Cardiac muscle cell (in vitro differentiated cells and primary cell): Measurements from ENCODE around the gene EML4. TPM values are rescaled to one million over a fixed set of nuclear protein-coding genes. Genes with fewer than 3 reads are reported as not detected.
"Not testable (repeated sequence)": the region's sequence is repeated elsewhere in the genome, so short reads cannot be mapped to it uniquely, and the experiment has no call there.

Source experiments
- DNase-seq, 2 donors: peaks; one replicate each; pipeline versions ENCODE4 v3.0.0 to v3.0.0-alpha.2; 2010 to 2017; ENCODE audit warnings: low read depth in 1 of 2, low spot score in 1 of 2
- H3K27ac ChIP-seq: fragments of 200-600 bp; sonication (generic); 2 replicates; pipeline ENCODE4 v1.5.1; 2016
- H3K27me3 ChIP-seq: fragments of 200-600 bp; sonication (generic); 2 replicates; pipeline ENCODE4 v1.6.0; 2016; ENCODE audit warnings: control low read depth
- H3K36me3 ChIP-seq: fragments of 200-600 bp; sonication (generic); 2 replicates; pipeline ENCODE4 v1.5.1; 2016; ENCODE audit warnings: control low read depth
- H3K4me1 ChIP-seq: fragments of 200-600 bp; sonication (generic); 2 replicates; pipeline ENCODE4 v1.8.1; 2017; ENCODE audit warnings: low read depth, mild to moderate bottlenecking, mixed run types
- H3K4me3 ChIP-seq: fragments of 200-600 bp; sonication (generic); 2 replicates; pipeline ENCODE4 v1.5.1; 2016; ENCODE audit warnings: mild to moderate bottlenecking
- H3K9me3 ChIP-seq: fragments of 200-600 bp; sonication (generic); 2 replicates; pipeline ENCODE4 v1.5.1; 2017; ENCODE audit warnings: low read depth, mild to moderate bottlenecking, control low read depth
- polyA plus RNA-seq: library from polyadenylated mRNA; unstranded; fragments of >200 nt; fragmentation: Nextera tagmentation; extraction: Ambion mirVana; gene quantifications from 2 replicates; pipeline ENCODE4 v1.2.1, GENCODE V29; 2016
- total RNA-seq: library from RNA; depleted of rRNA; stranded (reverse); fragments of >200 nt; gene quantifications from 2 replicates; pipeline ENCODE4 v1.2.3, GENCODE V29; 2016
- TF ChIP-seq, protein P1 (sequence below): IDR thresholded peaks from 2 replicates; pipeline ENCODE4 v1.5.1; 2012; ENCODE audit warnings: low read depth, mild to moderate bottlenecking, low read length

EML4 gene
- total and polyA plus RNA-seq, 2 experiments from 2014 or later = 46.6 to 56.2 TPM

DNA sequence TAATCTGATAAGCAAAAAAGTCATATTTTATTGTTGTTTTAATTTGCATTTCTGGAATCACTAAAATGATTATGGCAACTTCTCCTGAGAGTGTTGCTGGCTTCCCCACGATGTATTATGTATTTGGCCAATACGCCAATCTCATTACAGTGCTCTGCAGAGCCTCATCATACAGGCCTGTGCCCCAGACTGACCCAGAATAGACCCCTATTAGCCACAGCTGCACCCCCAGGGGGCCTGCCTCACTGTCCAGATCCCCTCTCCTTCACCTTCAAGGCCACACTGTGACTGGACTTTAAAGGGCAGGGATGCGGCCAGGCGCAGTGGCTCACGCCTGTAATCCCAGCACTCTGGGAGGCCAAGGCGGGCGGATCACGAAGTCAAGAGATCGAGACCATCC lies 209.3 kb downstream of the EML4 start:
- Histone ChIP-seq H3K27ac (no peak overlapping the region), H3K4me1 (no peaks in the 10 kb centered on the region), H3K4me3 (no peak overlapping the region), H3K27me3 (no peaks in the 10 kb centered on the region), H3K9me3 (no peaks in the 10 kb centered on the region), H3K36me3 (no peaks in the 10 kb centered on the region)
- TF ChIP-seq, protein P1, sequence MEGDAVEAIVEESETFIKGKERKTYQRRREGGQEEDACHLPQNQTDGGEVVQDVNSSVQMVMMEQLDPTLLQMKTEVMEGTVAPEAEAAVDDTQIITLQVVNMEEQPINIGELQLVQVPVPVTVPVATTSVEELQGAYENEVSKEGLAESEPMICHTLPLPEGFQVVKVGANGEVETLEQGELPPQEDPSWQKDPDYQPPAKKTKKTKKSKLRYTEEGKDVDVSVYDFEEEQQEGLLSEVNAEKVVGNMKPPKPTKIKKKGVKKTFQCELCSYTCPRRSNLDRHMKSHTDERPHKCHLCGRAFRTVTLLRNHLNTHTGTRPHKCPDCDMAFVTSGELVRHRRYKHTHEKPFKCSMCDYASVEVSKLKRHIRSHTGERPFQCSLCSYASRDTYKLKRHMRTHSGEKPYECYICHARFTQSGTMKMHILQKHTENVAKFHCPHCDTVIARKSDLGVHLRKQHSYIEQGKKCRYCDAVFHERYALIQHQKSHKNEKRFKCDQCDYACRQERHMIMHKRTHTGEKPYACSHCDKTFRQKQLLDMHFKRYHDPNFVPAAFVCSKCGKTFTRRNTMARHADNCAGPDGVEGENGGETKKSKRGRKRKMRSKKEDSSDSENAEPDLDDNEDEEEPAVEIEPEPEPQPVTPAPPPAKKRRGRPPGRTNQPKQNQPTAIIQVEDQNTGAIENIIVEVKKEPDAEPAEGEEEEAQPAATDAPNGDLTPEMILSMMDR = no peak
- no peak for DNase-seq

DNA sequence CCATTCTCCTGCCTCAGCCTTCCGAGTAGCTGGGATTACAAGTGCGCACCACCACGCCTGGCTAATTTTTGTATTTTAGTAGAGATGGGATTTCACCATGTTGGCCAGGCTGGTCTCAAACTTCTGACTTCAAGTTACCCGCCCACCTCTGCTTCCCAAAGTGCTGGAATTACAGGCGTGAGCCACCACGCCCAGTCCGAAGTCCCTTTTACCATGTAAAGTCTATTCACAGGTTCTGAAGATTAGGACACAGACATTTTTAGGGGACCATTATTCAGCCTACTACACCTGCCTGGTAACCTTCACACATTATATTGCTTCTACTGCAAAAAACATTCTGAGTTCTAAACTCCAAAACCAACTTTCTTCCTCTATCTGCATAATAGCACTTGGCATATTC lies 210.9 kb downstream of the EML4 start:
- not testable (repeated sequence) for DNase-seq, H3K9me3 ChIP-seq, H3K27ac ChIP-seq, H3K27me3 ChIP-seq, H3K36me3 ChIP-seq, H3K4me1 ChIP-seq, H3K4me3 ChIP-seq

DNA sequence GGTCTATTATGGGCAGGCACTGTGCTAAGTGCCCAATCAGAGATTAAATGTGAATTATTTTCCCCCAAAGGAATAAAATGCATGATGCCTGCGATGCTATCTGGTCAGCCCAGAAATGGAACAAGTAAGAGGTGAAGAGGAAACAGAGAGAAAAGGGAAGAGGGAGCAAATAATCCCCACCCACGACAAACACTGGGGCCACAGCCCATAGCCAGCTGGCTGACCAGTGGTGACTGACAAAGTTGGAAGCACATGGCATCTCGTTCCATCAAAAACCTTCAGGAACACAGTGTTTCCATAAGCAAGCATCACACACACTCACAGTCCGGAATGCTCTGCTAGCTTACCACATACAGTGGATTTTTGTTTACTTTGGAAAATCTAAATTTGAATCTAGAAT lies 213.0 kb downstream of the EML4 start:
- no peaks in the 10 kb centered on the region for H3K36me3 ChIP-seq
- no peaks in the 10 kb centered on the region for H3K27me3 ChIP-seq
- TF ChIP-seq, protein P1 = no peak
- no peak overlapping the region for H3K27ac ChIP-seq
- no peak overlapping the region for H3K4me3 ChIP-seq
- no peaks in the 10 kb centered on the region for H3K9me3 ChIP-seq
- H3K4me1 ChIP-seq = no peaks in the 10 kb centered on the region
- DNase-seq = no peak

Other genes with a start within 250 kb of the EML4 start
- 169 and 228 TPM in 2 replicates for gene PKDCC, start 121.3 kb upstream of the EML4 start, total RNA-seq
- 157 and 185 TPM in 2 replicates for gene PKDCC, start 121.3 kb upstream of the EML4 start, polyA plus RNA-seq
- gene COX7A2L, start 191.9 kb downstream of the EML4 start, total RNA-seq = 152 and 160 TPM in 2 replicates
- gene COX7A2L, start 191.9 kb downstream of the EML4 start, polyA plus RNA-seq = 187 and 197 TPM in 2 replicates